GM12892 (cell line): ENCODE data around the gene REC114.

Experiments used
- POLR2A ChIP-seq: IDR thresholded peaks from 2 replicates; pipeline ENCODE4 v1.6.1; 2011; ENCODE audit warnings: low read depth, low read length, control low read depth
- POLR2AphosphoS5 ChIP-seq: IDR thresholded peaks from 2 replicates; pipeline ENCODE4 v1.6.1; 2011; ENCODE audit warnings: low read depth, low read length, control low read depth
- TAF1 ChIP-seq: IDR thresholded peaks from 2 replicates; pipeline ENCODE4 v1.6.1; 2011; ENCODE audit warnings: low read depth, mild to moderate bottlenecking, control low read depth, low read length, borderline replicate concordance

- TF ChIP-seq POLR2A: no peak
- TF ChIP-seq POLR2AphosphoS5: no peak
- TF ChIP-seq TAF1: no peak
These were observed 2.4 kb upstream of the REC114 start for GRCh38 chr15:73440571-73440970.
